IPS-20b (cell line): ENCODE measurements around the gene SYDE2.

Experiments
- H3K27ac ChIP-seq: one replicate; pipeline ENCODE4 v1.5.1; 2013; ENCODE audit warnings: low read length
- H3K27me3 ChIP-seq: 2 replicates; pipeline ENCODE4 v1.6.1; 2013; ENCODE audit warnings: mild to moderate bottlenecking, low read length, inconsistent platforms; ENCODE audit not compliant: insufficient read depth
- H3K36me3 ChIP-seq: 2 replicates; pipeline ENCODE4 v1.6.1; 2013; ENCODE audit warnings: low read depth, mild to moderate bottlenecking, inconsistent platforms, low read length, moderate library complexity; ENCODE audit not compliant: insufficient read depth
- H3K4me1 ChIP-seq: 2 replicates; pipeline ENCODE4 v1.6.1; 2013; ENCODE audit warnings: mild to moderate bottlenecking, control low read depth, inconsistent platforms, low read length, moderate library complexity; ENCODE audit not compliant: insufficient read depth
- H3K4me3 ChIP-seq: 2 replicates; pipeline ENCODE4 v1.5.1; 2013; ENCODE audit warnings: mild to moderate bottlenecking, low read length, inconsistent platforms
- H3K9ac ChIP-seq: 2 replicates; pipeline ENCODE4 v1.6.1; 2013; ENCODE audit warnings: low read depth, mild to moderate bottlenecking, inconsistent platforms, low read length, moderate library complexity
- H3K9me3 ChIP-seq: 2 replicates; pipeline ENCODE4 v1.6.1; 2013; ENCODE audit warnings: mild to moderate bottlenecking, low read depth, low read length, inconsistent platforms; ENCODE audit not compliant: insufficient read depth

Gene SYDE2

DNA sequence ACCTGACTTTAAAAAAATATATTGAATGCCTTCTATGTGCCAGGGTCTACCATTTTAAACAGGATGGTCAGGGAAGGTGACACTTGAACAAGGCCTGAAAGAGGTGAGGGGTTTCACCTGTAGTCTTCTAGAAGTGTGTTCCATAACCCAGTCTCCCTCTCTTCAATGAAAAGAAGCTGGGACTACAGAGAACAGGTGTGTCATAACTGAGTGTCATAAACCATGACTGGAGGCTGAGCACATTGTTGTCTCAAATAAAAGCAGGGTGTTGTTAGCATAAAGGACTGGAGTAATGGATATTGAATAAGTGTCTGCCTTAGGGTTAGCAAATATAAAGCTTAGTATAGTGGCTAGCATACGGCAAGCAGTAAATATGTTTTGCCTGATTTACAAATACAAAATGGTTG, 65.4 kb downstream of the SYDE2 start:
- Histone ChIP-seq H3K27me3 (no peaks in the 10 kb centered on the region), H3K4me3 (no peak overlapping the region), H3K27ac (no peak overlapping the region), H3K4me1 (no peaks in the 10 kb centered on the region), H3K36me3 (no peaks in the 10 kb centered on the region), H3K9ac (no peak overlapping the region), H3K9me3 (no peaks in the 10 kb centered on the region)

DNA sequence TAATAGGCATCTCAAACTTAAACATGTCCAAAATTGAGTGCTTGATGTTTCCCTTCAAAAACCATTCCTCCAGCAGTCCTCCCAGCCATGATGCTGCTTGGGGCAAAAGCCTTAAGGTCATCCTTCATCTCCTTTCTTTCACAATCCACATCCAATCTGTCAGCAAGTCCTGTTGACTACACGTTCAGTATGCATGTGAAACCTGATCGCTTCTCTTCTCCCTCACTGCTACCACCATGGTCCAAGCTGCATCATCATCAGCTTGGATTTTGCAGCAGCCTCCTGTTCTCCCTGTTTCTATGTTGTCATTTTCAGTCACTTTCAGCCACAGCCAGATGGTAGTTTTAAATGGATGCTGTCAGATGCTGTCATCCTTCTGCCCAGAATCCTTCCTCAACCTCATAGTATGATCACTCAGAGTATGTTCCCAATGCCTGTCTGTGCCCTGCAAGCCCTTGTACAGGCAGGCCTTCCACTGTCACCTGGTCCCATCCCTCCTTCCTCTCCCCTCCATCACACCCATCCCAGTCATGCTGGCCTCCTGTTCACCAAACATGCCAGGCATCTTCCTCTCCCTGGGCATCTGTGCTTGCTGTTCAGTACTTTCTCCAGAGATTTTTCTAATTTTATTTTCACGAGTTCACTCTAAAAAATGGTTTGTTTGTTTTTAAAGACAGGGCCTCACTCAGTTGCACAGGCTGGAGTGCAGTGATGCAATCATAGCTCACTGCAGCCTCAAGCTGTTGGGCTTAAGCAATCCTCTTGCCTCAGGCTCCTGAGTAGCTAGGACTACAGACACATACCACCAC, 66.0 kb downstream of the SYDE2 start:
- Histone ChIP-seq H3K27me3 (no peaks in the 10 kb centered on the region), H3K9ac (no peak overlapping the region), H3K27ac (no peak overlapping the region), H3K4me3 (no peak overlapping the region), H3K4me1 (no peaks in the 10 kb centered on the region), H3K36me3 (no peaks in the 10 kb centered on the region), H3K9me3 (no peaks in the 10 kb centered on the region)

DNA sequence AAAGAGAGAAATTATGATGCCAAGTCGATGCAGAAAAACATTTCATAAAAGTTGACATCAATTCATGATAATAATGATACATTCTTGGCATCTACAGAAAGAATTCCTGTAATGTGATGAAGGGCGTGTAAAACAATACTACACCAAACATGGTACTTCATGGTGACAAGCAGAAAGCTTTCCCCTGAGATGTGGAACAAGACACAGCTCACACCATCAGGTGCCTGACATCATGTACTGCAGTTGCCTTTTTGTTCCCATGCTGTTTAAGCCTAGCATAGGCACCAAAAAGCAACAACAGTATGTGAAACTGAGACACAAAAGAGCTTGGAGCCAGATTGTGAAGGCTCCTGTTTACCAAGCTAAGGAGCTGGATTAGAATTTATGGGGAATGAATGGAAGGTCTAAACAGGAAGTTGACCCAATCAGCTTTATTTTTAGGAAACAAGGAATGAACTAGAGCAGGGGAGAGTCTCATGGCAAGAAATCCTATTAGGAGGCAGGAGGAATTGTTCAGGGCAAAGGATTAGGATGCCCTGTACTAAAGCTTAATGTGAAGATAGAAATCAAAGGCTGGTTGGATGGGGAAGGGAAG, 67.2 kb downstream of the SYDE2 start:
- Histone ChIP-seq H3K27me3 (no peaks in the 10 kb centered on the region), H3K36me3 (no peaks in the 10 kb centered on the region), H3K4me1 (no peaks in the 10 kb centered on the region), H3K27ac (no peak overlapping the region), H3K9me3 (no peaks in the 10 kb centered on the region), H3K9ac (no peak overlapping the region), H3K4me3 (no peak overlapping the region)

DNA sequence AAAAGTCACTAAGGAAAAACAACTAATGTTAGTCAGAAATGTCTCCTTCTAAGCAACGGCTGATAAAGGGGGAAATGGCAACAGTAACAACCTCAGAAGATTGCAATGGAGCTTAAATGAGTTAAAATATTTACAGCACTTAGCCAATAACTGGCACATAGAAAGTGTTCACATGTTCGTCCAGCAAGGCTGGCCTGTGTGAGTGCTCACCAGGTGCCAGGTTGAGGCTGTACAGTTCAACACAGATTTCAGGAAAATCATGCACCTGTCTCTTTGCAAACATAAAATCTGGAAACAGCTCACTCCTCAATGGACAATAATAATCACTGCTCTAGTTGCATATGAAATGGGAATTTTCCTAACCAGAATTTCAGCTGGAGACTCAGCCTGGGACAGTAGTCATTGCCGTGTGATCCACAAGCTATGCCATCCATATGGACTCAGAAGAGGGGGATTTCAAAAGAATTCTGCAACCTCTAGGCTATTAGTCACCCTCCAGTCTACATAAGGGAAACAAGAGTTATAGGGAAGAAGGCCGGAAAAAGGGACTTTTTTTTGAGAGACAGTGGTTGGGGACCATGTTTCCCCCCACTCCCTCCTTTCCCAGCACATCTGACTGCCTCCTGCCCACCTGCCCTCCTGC, 68.6 kb downstream of the SYDE2 start:
- Histone ChIP-seq H3K27me3 (no peaks in the 10 kb centered on the region), H3K4me3 (no peak overlapping the region), H3K36me3 (no peaks in the 10 kb centered on the region), H3K4me1 (no peaks in the 10 kb centered on the region), H3K27ac (no peak overlapping the region), H3K9ac (no peak overlapping the region), H3K9me3 (no peaks in the 10 kb centered on the region)

DNA sequence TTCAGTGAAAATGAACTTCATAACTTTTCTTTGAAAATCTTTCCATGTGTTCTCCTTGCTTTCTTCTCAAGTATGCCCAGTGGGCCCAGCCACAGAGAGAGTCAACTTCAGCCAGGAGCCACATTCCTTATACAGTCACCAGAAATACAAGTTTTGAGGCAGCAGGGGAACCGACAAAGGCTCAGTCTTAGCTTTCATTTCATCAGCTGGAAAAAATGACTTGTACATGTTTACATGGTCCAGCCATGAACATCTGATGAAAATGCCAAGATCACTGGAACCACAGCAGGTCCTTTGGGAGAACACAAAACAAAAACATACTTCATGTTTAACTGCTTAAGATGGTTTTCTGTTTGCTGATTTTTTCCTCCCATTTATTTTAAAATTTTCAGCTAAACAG, 72.5 kb downstream of the SYDE2 start:
- no peaks in the 10 kb centered on the region for H3K36me3 ChIP-seq
- no peak overlapping the region for H3K27ac ChIP-seq
- no peaks in the 10 kb centered on the region for H3K9me3 ChIP-seq
- no peaks in the 10 kb centered on the region for H3K27me3 ChIP-seq
- H3K4me1 ChIP-seq = no peaks in the 10 kb centered on the region
- no peak overlapping the region for H3K9ac ChIP-seq
- H3K4me3 ChIP-seq = no peak overlapping the region

DNA sequence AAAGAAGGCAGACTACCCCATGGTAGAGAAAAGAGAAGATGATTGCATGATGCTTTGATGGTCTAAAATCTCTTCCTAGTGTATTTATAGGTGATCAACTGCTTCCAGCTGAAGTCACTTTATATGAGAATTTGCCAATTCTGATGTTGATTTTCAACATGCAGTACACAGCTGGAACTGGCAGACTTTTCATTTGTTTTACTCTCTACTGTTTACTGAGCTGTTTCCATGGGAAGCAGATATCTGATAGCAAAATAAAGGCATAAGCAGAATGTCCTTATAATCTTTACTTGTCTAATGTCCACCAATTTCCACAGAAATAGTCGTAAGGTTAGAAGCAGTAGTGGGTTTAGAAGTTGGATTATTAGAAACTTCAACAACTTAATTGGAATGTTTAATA, 74.9 kb downstream of the SYDE2 start:
- no peak overlapping the region for H3K4me3 ChIP-seq
- H3K9me3 ChIP-seq = no peaks in the 10 kb centered on the region
- no peak overlapping the region for H3K9ac ChIP-seq
- H3K36me3 ChIP-seq = no peaks in the 10 kb centered on the region
- H3K27me3 ChIP-seq = no peaks in the 10 kb centered on the region
- H3K4me1 ChIP-seq = peaks cover 5% of the 10 kb centered on the region; the same call in 1 of the 2 replicates
- no peak overlapping the region for H3K27ac ChIP-seq

DNA sequence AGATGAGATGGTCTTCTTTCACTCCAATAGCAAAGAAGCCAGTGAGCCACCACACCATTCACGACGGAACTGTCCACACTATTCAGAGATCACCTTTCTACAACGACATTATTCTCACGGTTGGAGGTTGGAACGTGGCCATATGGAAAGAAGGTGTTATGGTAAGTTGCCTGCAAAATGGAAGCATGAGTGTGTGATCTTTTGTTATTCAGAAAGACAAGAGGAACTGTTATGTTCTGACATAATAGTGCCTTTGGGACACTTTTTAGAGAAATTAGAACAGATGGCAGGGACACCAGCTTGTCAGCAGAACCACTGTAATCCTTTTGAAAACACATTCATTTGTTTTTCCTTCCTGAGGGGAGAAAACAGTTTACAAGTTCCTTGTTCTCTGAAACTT, 76.7 kb downstream of the SYDE2 start:
- Histone ChIP-seq H3K9ac (no peak overlapping the region), H3K27ac (no peak overlapping the region), H3K4me1 (peaks cover 5% of the 10 kb centered on the region; the same call in 1 of the 2 replicates), H3K27me3 (no peaks in the 10 kb centered on the region), H3K36me3 (no peaks in the 10 kb centered on the region), H3K4me3 (no peak overlapping the region), H3K9me3 (no peaks in the 10 kb centered on the region)

DNA sequence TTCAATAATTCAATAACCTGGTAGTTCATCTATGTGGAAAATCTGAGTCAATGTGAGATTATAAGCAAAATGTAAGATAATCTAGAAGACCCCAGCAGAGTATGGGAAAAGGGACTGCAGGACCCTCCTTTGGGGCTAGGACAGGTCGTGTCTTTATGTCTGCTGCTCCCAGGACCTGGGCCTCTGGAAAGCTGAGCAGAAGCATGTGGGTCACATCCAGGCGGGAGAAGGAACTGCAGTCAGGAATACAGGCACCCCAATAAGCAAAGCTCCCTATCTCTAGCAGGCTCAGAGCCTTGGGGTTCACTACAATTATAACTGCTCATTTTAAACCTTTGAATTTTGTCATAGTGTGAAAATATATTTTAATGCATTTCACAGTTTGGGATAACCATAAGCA, 78.6 kb downstream of the SYDE2 start:
- no peaks in the 10 kb centered on the region for H3K27me3 ChIP-seq
- H3K4me1 ChIP-seq = peaks cover 5% of the 10 kb centered on the region; the same call in 1 of the 2 replicates
- H3K27ac ChIP-seq = no peak overlapping the region
- H3K9me3 ChIP-seq = no peaks in the 10 kb centered on the region
- no peak overlapping the region for H3K4me3 ChIP-seq
- no peaks in the 10 kb centered on the region for H3K36me3 ChIP-seq
- H3K9ac ChIP-seq = no peak overlapping the region

DNA sequence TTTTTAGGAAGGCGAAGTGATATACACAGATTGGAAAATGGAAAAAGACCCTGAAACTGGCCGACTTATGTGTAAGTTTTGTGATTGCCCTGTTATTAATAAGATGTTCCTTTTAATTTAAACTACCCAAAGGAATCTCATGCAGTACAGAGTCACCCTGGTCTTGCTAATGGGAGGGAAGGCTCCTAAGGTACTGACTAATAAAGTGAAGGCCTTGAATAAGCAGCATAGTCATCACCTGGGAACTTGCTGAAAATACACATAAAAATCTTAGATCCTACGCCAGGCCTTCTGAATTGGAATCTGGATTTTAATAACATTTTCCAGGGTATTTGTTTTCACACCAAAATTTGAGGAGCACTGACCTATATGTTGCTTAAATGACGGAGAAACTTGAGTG, 79.1 kb downstream of the SYDE2 start:
- Histone ChIP-seq H3K9ac (no peak overlapping the region), H3K4me3 (no peak overlapping the region), H3K4me1 (peaks cover 5% of the 10 kb centered on the region; the same call in 1 of the 2 replicates), H3K27me3 (no peaks in the 10 kb centered on the region), H3K36me3 (no peaks in the 10 kb centered on the region), H3K9me3 (no peaks in the 10 kb centered on the region), H3K27ac (no peak overlapping the region)

DNA sequence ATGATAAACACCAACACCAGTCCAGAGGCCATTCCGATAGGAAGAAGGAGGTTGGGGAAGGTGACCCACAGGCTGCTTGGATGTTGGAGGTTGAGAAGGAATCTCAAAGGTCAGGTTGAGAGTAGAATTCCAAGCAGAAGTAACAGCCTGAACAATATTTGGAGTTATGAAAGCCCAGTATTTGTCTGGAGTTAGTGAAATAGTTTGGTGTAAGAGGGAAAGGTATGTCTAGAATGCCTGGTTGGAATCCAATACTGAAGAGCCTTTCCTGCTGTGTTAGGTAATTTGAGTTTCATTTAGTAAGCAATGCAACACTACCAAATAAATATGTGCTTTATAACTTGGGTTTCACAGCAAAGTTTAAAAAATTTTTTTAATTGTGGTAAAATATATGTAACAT, 82.1 kb downstream of the SYDE2 start:
- Histone ChIP-seq H3K4me3 (no peak overlapping the region), H3K27me3 (no peaks in the 10 kb centered on the region), H3K27ac (no peak overlapping the region), H3K9ac (no peak overlapping the region), H3K4me1 (peaks cover 5% of the 10 kb centered on the region; the same call in 1 of the 2 replicates), H3K36me3 (no peaks in the 10 kb centered on the region), H3K9me3 (no peaks in the 10 kb centered on the region)

DNA sequence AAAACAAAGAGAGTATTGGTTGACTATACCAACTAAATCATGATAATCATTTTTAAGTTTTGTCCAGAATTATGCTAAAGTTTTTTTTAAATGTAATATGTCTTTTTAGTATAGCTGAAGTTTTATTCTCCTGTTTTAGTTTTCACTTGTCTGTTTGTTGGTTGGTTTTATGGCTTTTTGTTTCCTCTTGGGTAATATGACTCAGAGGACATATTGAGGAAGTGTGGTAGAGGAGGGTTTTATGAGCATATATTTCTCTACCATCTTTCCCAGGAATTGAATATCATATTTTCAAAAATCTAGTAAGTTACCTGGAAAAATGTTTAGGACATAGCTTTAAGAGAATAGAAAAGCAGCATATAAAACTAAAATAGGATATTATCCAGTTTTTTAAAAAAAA, 84.0 kb downstream of the SYDE2 start:
- peaks cover 5% of the 10 kb centered on the region; the same call in 1 of the 2 replicates for H3K4me1 ChIP-seq
- H3K4me3 ChIP-seq = no peak overlapping the region
- H3K36me3 ChIP-seq = no peaks in the 10 kb centered on the region
- H3K27ac ChIP-seq = no peak overlapping the region
- H3K27me3 ChIP-seq = no peaks in the 10 kb centered on the region
- no peak overlapping the region for H3K9ac ChIP-seq
- no peaks in the 10 kb centered on the region for H3K9me3 ChIP-seq

DNA sequence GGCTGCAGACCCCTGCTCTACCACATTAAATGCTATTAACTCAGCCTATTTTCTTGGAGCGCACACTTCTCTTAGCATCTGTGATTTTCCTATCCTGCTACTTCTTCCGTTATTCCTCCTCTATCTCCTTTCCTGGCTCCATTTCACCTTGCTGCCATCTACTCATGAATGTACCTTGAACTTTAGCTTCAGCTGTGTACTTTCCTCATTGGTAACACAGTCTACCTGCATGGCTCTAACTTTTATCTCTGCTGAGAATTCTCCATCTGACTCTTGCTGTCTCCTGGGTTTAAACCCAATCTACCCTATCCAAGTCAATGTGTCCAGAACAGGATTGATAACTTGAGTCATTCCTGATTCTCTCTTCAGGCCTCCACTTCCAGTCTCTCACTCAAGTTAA, 84.9 kb downstream of the SYDE2 start:
- no peaks in the 10 kb centered on the region for H3K27me3 ChIP-seq
- no peak overlapping the region for H3K4me3 ChIP-seq
- H3K27ac ChIP-seq = no peak overlapping the region
- no peaks in the 10 kb centered on the region for H3K4me1 ChIP-seq
- no peaks in the 10 kb centered on the region for H3K9me3 ChIP-seq
- H3K36me3 ChIP-seq = no peaks in the 10 kb centered on the region
- H3K9ac ChIP-seq = no peak overlapping the region
